ENCODE data around the gene EXD2.
"Not testable (repeated sequence)": the region's sequence is repeated elsewhere in the genome, so short reads cannot be mapped to it uniquely, and the experiment has no call there.

The EXD2 gene

DNA sequence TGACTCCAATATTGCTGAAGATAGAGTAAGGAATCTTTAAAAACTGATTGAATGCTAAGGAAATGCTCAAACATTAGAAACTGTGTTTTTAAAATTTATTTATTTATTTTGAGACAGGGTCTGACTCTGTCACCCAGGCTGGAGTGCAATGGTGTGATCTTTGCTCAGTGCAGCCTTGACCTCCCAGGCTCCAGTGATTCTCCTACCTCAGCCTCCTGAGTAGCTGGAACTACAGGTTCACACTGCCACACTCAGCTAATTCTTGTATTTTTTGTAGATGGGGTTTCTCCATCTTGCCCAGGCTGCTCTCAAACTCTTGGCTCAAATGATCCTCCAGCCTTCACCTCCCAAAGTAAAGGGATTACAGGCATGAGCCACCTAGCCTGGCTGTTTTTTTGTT lies 35.1 kb upstream of the EXD2 start:
- no peak for DNase-seq (ENCODE audit: low read depth in 1 of 2, low spot score in 1 of 2)
- no peak for TF ChIP-seq JUND (IDR thresholded peaks at IDR 0.05; ENCODE audit: low read depth)
- in situ Hi-C loops (cut with HindIII; ENCODE audit: low pct_unique_long_range_greater_than_20kb, low sequenced_read_pairs) = no loop called here

DNA sequence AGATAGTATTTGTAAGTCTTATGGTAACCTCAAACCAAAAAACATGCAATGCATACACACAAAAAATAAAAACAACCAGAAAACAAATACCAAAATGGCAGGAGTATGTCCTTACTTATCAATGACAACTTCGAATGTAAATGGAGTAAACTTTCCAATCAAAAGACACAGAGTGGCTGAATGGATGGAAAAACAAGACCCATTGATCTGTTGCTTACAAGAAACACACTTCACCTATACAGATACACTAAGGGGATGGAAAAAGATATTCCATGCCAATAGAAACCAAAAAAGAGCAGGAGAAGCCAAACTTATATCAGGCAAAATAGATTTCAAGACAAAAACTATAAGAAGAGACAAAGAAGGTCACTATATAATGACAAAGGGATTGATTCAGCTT lies 29.7 kb upstream of the EXD2 start:
- no peak for DNase-seq (ENCODE audit: low read depth in 1 of 2, low spot score in 1 of 2)
- in situ Hi-C loops (cut with HindIII; ENCODE audit: low pct_unique_long_range_greater_than_20kb, low sequenced_read_pairs) = no loop called here
- no peak for TF ChIP-seq JUND (IDR thresholded peaks at IDR 0.05; ENCODE audit: low read depth)

DNA sequence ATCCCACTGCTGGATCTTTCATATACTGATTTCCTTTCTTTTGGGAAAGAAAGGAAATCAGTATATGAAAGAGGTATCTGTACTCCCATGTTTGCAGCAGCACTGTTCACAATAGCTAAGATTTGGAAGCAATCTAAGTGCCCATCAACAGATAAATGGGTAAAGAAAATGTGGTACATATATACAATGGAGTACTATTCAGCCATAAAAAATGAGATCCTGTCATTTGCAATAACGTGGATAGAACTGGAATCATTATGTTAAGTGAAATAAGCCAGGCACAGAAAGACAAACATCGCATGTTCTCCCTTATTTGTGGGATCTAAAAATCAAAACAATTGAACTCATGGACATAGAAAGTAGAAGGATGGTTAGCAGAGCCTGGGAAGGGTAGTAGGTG lies 25.5 kb upstream of the EXD2 start:
- DNase-seq (ENCODE audit: low read depth in 1 of 2, low spot score in 1 of 2); in situ Hi-C loops (cut with HindIII; ENCODE audit: low pct_unique_long_range_greater_than_20kb, low sequenced_read_pairs): not testable (repeated sequence)

DNA sequence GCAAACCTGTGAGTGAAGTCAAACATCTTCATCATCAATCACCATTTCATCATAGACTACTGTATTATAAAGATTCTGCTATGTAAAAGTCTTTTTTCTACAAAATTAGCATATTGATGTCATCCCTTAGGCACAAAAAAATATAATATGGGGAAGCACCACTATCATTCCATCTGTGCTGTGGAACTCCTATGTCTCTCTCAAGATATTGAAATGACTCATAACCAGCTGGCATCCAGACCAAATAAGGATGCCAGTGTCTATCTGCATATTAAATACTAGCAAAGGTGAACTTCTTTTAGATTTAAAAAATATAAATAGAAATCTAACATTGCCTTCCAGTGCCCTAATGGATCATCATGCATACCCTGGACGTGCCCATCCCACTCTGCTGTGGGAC lies 20.5 kb upstream of the EXD2 start:
- in situ Hi-C loops (cut with HindIII; ENCODE audit: low pct_unique_long_range_greater_than_20kb, low sequenced_read_pairs) = no loop called here
- no peak for DNase-seq (ENCODE audit: low read depth in 1 of 2, low spot score in 1 of 2)

DNA sequence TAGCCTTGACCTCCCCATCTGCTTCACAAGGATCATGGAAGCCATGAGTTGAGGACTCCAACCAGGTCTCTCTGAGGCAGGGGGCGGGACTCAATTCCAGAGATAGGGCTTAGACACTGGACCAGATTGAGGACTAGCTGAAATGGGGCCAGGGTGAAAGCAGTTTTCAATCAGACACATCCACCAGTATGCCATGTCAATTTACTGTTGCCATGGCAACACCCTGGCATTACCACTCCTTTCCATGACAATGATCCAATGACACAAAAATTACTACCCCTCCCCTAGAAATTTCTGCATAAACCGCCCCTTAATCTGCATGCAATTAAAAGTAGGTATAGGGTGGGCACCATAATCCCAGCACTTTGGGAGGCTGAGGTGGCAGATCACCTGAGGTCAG lies 19.7 kb upstream of the EXD2 start:
- in situ Hi-C loops (cut with HindIII; ENCODE audit: low pct_unique_long_range_greater_than_20kb, low sequenced_read_pairs) = no loop called here
- no peak for TF ChIP-seq JUND (IDR thresholded peaks at IDR 0.05; ENCODE audit: low read depth)
- DNase-seq (ENCODE audit: low read depth in 1 of 2, low spot score in 1 of 2) = no peak

More for the DNA sequence above, 20.5 kb upstream of the EXD2 start:
- no peak for TF ChIP-seq JUND (IDR thresholded peaks at IDR 0.05; ENCODE audit: low read depth)

DNA sequence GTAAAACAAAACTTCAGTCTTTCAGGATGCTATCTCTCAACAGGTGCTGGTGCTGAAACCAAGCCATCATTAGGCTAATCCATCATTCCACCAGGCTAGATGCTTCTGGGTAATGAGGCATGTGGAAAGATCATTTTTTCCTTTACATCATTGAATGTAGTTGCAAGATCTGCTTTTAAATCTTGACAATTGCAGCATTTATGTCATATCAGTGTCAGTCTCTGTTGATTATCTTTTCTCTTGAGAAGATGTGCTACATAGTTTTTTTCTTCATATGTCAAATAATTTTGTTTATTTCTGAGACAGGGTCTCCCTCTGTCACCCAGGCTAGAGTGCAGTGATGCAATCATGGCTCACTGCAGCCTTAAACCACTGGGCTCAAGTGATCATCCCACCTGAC lies 16.2 kb upstream of the EXD2 start:
- in situ Hi-C loops (cut with HindIII; ENCODE audit: low pct_unique_long_range_greater_than_20kb, low sequenced_read_pairs) = no loop called here
- TF ChIP-seq JUND (IDR thresholded peaks at IDR 0.05; ENCODE audit: low read depth) = no peak
- no peak for DNase-seq (ENCODE audit: low read depth in 1 of 2, low spot score in 1 of 2)

DNA sequence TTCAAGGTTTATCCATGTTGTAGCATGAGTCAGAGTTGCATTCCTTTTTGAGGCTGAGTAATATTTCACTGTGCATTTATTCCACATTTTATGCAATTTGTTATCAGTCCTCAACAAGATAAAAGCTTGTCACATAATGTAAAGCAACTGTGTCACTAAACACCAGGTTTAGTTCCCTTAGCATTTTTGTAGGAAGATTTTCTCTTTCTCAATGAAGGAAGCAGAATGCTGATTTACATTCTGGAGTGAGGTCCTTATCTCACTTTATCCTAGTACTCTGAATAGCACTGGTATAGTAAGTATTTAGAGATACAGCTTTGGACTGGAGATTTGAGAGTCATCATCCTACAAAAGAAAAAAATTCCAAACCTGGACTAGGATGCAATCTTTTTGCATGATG lies 9.8 kb upstream of the EXD2 start:
- no peak for TF ChIP-seq JUND (IDR thresholded peaks at IDR 0.05; ENCODE audit: low read depth)
- in situ Hi-C loops (cut with HindIII; ENCODE audit: low pct_unique_long_range_greater_than_20kb, low sequenced_read_pairs) = no loop called here

DNA sequence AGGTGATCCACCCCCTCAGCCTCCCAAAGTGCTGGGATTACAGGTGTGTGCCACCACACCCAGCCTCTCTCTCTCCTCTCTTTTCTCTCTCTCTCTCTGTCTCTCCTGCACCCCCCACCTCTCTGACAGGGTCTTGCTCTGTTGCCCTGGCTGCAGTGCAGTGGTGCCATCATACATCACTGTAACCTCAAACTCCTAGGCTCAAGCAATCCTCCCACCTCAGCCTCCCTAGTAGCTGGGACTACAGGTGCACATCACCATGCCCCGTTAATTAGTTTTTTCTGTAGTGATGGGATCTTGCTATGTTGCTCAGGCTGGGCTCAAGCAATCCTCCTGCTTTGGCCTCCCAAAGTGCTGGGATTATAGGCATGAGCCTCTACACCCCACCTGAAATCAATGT lies 8.7 kb upstream of the EXD2 start:
- DNase-seq (ENCODE audit: low read depth in 1 of 2, low spot score in 1 of 2); in situ Hi-C loops (cut with HindIII; ENCODE audit: low pct_unique_long_range_greater_than_20kb, low sequenced_read_pairs): not testable (repeated sequence)

More for the DNA sequence above, 9.8 kb upstream of the EXD2 start:
- no peak for DNase-seq (ENCODE audit: low read depth in 1 of 2, low spot score in 1 of 2)

DNA sequence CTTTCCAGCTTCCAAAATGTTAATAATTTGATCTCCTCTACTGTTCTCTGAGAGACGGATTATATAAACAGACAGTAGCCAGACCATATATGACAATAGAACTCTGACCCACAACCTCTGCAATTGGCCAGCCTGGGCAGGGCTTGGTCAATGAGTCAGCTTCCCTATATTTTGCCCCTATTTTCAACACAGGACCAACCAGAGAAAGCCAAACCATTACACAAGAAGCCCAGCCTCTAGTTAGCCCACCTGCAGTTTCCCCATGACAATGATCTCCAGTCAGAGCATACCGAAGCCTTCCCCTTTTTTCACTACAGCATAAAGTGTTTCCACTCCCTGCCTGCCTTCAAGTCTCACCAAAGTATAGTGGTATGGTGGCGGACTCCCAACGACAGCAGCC lies 7.6 kb upstream of the EXD2 start:
- in situ Hi-C loops (cut with HindIII; ENCODE audit: low pct_unique_long_range_greater_than_20kb, low sequenced_read_pairs) = no loop called here
- TF ChIP-seq JUND (IDR thresholded peaks at IDR 0.05; ENCODE audit: low read depth) = no peak
- DNase-seq (ENCODE audit: low read depth in 1 of 2, low spot score in 1 of 2) = no peak

DNA sequence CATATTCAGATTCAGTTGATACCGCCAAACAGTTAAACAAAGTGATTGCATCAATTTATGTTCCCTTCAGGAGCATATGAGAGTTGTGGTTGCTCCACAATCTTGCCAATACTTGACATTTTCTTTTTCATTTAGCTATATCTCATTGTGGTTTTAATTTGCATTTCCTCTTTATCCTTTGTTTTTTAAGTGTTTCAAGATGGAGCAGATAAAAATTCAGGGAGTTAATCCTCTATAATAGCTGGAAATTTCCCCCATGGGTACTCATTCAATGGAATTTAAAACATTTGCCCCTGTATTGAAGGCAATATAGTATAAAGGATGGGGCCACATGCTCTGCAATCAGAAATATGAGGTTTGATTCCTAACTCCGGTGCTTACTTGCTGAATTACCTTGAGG lies 1.1 kb upstream of the EXD2 start:
- in situ Hi-C loops (cut with HindIII; ENCODE audit: low pct_unique_long_range_greater_than_20kb, low sequenced_read_pairs) = no loop called here
- DNase-seq (ENCODE audit: low read depth in 1 of 2, low spot score in 1 of 2) = no peak
- no peak for TF ChIP-seq JUND (IDR thresholded peaks at IDR 0.05; ENCODE audit: low read depth)

DNA sequence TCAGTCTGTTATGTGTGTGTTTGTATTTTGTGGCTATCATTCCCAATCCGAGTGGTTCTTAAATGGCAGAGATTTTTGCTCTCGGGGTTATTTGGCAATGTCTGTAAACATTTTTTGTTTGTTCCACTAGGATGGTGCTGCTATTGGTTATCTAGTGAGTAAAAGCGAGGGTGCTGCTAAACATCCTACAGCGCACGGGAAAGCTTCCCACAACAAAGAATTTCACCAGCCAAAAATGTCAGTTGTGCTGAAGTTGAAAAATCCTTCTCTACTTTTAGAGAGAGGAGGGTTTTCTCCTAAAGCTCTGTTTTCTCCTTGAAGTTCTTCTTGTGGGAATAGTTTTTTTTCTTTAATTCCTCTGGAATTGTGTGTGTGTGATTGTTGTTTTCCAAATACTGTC lies 2.4 kb downstream of the EXD2 start:
- in situ Hi-C loops (cut with HindIII; ENCODE audit: low pct_unique_long_range_greater_than_20kb, low sequenced_read_pairs) = no loop called here
- TF ChIP-seq JUND (IDR thresholded peaks at IDR 0.05; ENCODE audit: low read depth) = no peak
- DNase-seq (ENCODE audit: low read depth in 1 of 2, low spot score in 1 of 2) = peak in 1 of 2 experiments; percentile 8

DNA sequence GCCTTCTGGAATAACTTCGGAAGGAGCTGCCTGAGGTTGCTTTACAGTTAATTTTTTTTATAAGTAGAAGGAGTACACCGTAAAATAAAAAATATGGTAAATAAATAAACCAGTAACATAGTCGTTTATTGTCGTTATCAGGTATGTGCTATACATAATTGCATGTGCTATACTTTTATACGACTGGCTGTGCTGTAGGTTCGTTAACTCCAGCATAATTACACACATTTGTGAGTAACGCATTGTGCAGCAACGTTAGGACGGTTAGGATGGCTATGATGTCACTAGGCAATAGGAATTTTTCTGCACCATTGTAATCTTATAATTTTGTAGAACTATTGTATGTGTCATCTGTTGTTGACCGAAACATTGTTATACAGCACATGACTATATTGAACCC lies 8.5 kb downstream of the EXD2 start:
- DNase-seq (ENCODE audit: low read depth in 1 of 2, low spot score in 1 of 2) = no peak
- in situ Hi-C loops (cut with HindIII; ENCODE audit: low pct_unique_long_range_greater_than_20kb, low sequenced_read_pairs) = no loop called here
- TF ChIP-seq JUND (IDR thresholded peaks at IDR 0.05; ENCODE audit: low read depth) = no peak

DNA sequence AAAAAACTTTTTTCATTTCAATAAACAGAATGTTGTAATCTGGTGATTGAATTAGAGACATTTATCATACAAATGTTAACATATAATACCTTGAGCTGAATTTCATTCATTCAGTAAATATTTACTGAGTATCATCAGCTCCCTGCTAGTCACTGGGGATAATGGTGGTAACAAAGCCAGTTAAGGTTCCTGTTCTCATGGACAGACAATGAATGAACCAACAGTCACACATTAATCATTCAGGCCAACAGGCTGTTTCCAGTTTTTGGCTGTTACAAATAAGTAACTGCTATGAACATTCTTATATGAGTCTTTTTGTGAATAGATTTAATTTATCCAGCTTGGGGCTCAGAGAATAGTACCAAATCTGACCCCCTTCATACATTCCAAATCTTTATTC lies 13.5 kb downstream of the EXD2 start:
- no peak for TF ChIP-seq JUND (IDR thresholded peaks at IDR 0.05; ENCODE audit: low read depth)
- in situ Hi-C loops (cut with HindIII; ENCODE audit: low pct_unique_long_range_greater_than_20kb, low sequenced_read_pairs) = no loop called here
- no peak for DNase-seq (ENCODE audit: low read depth in 1 of 2, low spot score in 1 of 2)

DNA sequence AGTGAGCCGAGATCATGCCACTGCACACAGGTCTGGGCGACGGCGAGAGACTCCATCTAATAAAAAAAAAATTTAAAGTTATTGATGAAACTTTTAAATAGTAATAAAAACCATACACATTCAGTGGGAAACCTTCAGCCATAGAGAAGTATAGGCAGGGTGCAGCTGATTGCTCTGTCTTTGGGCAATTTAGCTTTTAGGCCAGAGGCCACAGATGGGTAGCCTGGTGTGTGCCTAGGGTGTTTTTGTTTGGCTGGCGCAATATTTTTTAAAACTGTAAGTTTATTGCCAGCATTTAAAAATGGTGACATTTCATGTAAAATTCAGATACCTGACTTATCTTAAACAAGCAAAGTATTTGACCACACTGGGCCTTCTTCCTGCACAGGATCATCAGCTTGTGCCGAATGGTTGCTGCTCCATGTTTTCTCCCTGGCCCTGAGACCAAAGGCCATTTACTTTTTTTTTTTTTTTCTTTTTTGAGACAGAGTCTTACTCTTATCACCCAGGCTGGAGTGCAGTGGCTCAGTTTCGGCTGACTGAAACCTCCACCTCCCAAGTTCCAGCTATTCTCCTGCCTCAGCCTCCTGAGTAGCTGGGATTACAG lies 16.2 kb downstream of the EXD2 start:
- no peak for TF ChIP-seq JUND (IDR thresholded peaks at IDR 0.05; ENCODE audit: low read depth)
- no peak for DNase-seq (ENCODE audit: low read depth in 1 of 2, low spot score in 1 of 2)
- in situ Hi-C loops (cut with HindIII; ENCODE audit: low pct_unique_long_range_greater_than_20kb, low sequenced_read_pairs) = no loop called here

Data from T47D (cell line).